Measurements from ENCODE around the gene VPS16.

Gene VPS16

DNA sequence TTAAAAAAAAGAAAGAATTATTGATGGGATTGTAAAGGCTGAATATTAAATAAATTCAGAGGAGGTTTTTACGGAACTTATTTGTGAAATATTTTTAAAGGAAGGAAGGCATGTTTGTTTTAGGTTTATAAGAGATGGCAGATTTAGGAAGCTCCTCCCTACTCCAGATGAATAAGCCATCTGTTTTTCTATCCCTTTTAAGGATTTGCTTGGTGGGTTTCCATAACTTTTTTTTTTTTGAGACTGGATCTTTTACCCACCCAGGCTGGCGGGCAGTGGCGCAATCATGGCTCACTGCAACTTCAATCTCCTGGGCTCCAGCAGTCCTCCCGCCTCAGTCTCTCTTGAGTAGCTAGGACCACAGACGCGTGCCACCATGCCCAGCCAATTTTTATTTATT, 63.1 kb downstream of the VPS16 start:
- DNase-seq: no peak

GRCh38 chr20:2907519-2907918, 67.0 kb downstream of the VPS16 start:
- no peak for DNase-seq

GRCh38 chr20:2909953-2910352, 69.4 kb downstream of the VPS16 start:
- DNase-seq: no peak

- no peak for DNase-seq
Observed at GRCh38 chr20:2911200-2911599, 70.7 kb downstream of the VPS16 start.

DNA sequence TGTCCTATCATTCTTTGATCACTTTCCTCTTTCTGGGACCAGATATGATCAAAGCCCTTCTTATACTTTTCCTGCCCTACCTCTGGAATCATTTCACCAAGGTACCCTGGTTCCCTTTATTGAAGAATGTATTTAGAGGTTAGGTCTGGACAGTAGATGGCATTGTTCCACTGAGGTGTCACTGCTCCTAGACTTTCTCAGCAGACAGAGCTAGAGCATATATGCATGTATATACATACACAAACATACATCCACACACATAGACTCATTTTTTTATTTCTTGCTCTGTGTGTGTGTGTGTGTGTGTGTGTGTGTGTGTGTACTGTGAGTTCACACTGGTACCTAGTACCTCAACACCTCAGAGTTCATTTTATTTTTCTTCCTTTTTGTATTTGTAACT, 73.6 kb downstream of the VPS16 start:
- peak in 1 of 3 experiments; percentile 54 for DNase-seq
